Measurements from ENCODE around the gene RPL7A.

Gene RPL7A

GRCh38 chr9:133349965-133350616 lies 2.1 kb downstream of the RPL7A start:
- Mint-ChIP-seq H3K27ac (peak overlapping the region; percentile 20), H3K36me3 (ENCODE audit: low read depth) (peaks cover 54% of the 10 kb centered on the region), H3K4me1 (ENCODE audit: low read depth) (peaks cover 25% of the 10 kb centered on the region), H3K9me3 (no peaks in the 10 kb centered on the region), H3K4me3 (peak overlapping the region; percentile 98), H3K27me3 (ENCODE audit: low read depth) (no peaks in the 10 kb centered on the region)

GRCh38 chr9:133351526-133351907 lies 3.5 kb downstream of the RPL7A start:
- H3K36me3 Mint-ChIP-seq (ENCODE audit: low read depth), result peaks cover 48% of the 10 kb centered on the region

DNA sequence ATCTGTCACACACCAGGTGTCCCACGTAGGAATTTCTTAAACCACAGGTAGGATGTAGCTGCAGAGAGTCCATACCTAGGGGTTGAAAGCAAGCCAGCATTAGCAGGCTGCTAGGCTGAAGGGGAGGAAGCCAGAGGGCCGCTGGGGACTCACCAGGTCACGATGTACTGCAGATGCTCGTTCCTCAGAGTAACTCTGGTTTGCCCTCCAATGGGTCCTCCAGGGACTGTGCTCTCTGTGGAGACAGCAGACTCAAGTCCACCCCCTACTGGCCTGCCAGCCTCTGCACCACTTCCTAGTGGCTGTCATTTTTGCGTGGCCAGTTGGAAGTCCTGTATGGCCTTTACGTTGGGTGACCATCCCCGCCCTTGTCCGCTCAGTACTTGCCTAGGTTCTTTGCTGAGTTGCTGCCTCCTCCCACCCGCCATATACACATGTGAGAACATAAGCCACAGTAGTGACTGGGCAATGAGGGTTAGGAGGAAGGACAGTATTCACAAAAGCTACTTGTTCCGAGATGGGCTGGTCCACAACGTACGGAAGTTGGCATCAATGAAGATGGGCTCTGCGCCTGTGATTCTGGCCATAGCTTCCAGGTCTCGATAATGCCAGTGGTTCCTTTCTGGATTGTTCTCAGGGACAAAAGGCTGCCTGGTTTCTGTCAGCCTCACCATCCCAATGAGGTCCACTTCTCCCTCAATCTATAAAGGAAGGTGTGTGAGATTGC lies 4.1 kb downstream of the RPL7A start:
- Mint-ChIP-seq H3K27me3 (ENCODE audit: low read depth) (no peaks in the 10 kb centered on the region), H3K9me3 (no peaks in the 10 kb centered on the region), H3K36me3 (ENCODE audit: low read depth) (peaks cover 48% of the 10 kb centered on the region), H3K27ac (no peak overlapping the region), H3K4me3 (no peak overlapping the region), H3K4me1 (ENCODE audit: low read depth) (peaks cover 15% of the 10 kb centered on the region)

More at GRCh38 chr9:133351526-133351907, 3.5 kb downstream of the RPL7A start:
- H3K4me3 Mint-ChIP-seq, result no peak overlapping the region
- H3K4me1 Mint-ChIP-seq (ENCODE audit: low read depth), result peaks cover 20% of the 10 kb centered on the region
- H3K27me3 Mint-ChIP-seq (ENCODE audit: low read depth), result no peaks in the 10 kb centered on the region
- H3K9me3 Mint-ChIP-seq, result no peaks in the 10 kb centered on the region
- no peak overlapping the region for H3K27ac Mint-ChIP-seq

DNA sequence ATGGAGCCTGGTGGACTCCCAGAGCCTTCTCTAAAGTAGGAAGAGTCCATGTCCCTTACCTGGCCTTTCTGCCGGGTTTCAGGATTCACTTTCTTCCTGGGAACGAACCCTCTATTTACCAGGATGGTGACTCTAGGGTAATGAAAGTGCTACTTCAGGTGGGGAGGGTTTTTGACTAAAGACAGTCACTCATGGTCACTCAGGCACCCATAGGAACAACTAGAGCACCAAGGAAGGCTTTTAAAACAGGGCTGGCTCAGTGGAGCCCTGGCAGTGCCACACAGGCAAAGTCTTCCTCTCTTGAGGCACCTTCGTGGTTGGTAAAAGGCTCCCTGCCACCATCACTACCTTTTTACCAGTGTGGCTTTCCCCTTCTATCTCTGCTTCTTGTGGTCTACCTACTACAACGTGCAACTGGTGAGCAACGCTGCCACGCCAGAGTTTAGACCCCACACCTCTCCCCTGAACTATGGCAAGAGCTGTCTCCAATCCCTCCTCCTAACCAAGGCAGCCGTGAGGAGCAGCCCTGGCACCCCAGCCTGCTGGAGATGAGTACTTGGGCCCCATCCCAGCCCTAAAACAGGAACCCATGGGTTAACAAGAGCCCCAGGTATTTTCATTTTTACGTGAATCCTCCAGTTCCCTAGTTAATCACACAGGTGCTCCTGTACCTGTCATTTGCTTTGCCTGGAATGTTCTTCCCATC lies 4.8 kb downstream of the RPL7A start:
- H3K4me3 Mint-ChIP-seq, result peak overlapping the region; percentile 48
- peak overlapping the region; percentile 34 for H3K27ac Mint-ChIP-seq
- no peaks in the 10 kb centered on the region for H3K27me3 Mint-ChIP-seq (ENCODE audit: low read depth)
- H3K9me3 Mint-ChIP-seq, result no peaks in the 10 kb centered on the region
- H3K36me3 Mint-ChIP-seq (ENCODE audit: low read depth), result peaks cover 48% of the 10 kb centered on the region
- peaks cover 21% of the 10 kb centered on the region for H3K4me1 Mint-ChIP-seq (ENCODE audit: low read depth)

DNA sequence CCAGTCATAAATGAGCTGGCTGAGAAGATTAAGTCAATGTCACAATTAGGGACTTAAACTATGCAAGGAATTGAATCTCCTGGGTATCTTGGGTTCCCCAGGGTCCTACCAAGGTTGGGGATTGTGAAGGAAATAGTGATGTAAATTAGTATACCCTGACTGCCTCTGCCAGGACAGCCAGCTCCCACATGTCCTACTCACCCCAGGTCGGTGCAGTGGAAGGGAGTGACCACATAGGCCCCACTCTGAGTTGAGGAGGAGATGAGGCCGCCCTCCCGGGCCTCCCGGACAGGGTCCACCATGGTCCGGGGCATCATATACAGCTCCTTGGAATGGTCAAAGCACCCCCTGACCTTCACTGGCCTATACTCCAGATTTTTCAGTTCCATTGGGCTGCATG lies 5.5 kb downstream of the RPL7A start:
- peak overlapping the region; percentile 48 for H3K4me3 Mint-ChIP-seq
- peaks cover 43% of the 10 kb centered on the region for H3K36me3 Mint-ChIP-seq (ENCODE audit: low read depth)
- H3K4me1 Mint-ChIP-seq (ENCODE audit: low read depth), result peaks cover 24% of the 10 kb centered on the region
- no peak overlapping the region for H3K27ac Mint-ChIP-seq
- no peaks in the 10 kb centered on the region for H3K9me3 Mint-ChIP-seq
- H3K27me3 Mint-ChIP-seq (ENCODE audit: low read depth), result no peaks in the 10 kb centered on the region

DNA sequence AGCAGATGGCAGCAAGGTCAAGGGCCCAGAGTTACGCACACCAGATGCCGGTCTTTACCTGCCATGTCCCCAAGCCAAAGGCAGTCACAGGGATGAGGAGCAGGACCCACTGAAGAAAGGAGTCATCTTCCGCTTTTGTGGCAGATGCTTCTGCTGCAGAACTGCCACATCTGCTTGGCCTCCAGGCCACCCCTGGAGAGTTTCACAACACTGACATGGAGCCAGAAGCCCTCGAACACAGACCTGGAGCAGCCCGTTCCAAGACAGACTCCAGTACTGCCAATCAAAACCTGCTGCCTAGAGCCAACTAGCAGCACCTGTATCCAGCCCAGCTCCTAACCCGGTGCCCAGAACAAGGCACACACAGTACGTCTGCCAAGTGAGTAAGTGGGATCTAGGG lies 6.7 kb downstream of the RPL7A start:
- Mint-ChIP-seq H3K4me3 (peak overlapping the region; percentile 88), H3K27ac (peak overlapping the region; percentile 41), H3K36me3 (ENCODE audit: low read depth) (peaks cover 31% of the 10 kb centered on the region), H3K9me3 (no peaks in the 10 kb centered on the region), H3K27me3 (ENCODE audit: low read depth) (no peaks in the 10 kb centered on the region), H3K4me1 (ENCODE audit: low read depth) (peaks cover 16% of the 10 kb centered on the region)

DNA sequence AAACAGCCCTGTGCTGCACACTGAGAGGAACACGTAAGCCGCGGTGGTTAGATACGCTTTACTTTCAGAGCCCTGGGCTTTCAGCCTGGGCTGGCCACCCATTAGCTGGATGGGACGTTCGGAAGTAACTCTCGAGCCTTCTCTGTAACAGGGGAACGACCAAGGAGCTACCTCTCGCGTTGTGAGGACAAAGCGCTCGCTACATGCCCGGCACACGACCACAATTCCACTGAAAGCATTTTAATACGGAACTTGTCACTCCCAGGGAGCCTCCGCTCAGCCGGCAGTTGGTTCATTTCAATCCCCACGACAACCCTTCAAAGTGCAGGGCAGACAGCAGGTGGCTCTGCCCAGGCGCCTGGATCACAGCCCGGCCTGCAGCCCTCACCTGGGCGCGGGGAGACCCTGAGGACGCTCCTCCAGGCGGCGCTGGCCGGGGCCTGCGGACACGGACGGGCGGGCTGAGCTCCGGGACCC lies 7.9 kb downstream of the RPL7A start:
- H3K36me3 Mint-ChIP-seq (ENCODE audit: low read depth), result peaks cover 24% of the 10 kb centered on the region
- no peaks in the 10 kb centered on the region for H3K27me3 Mint-ChIP-seq (ENCODE audit: low read depth)
- H3K4me1 Mint-ChIP-seq (ENCODE audit: low read depth), result peaks cover 16% of the 10 kb centered on the region
- H3K9me3 Mint-ChIP-seq, result no peaks in the 10 kb centered on the region
- H3K27ac Mint-ChIP-seq, result peak overlapping the region; percentile 88
- H3K4me3 Mint-ChIP-seq, result peak overlapping the region; percentile 88

GRCh38 chr9:133356391-133357091 lies 8.5 kb downstream of the RPL7A start, which contains the start of the genes SURF1 and SURF2:
Gene SURF1, minus strand, starts transcription at chr9:133356487. Its CDS starts 34 bp downstream, at chr9:133356453.
Gene SURF2, plus strand, starts transcription at chr9:133356550. Its CDS starts 43 bp downstream, at chr9:133356593.
- H3K36me3 Mint-ChIP-seq (ENCODE audit: low read depth), result peaks cover 25% of the 10 kb centered on the region
- H3K27ac Mint-ChIP-seq, result peak within 1 kb of the TSS; percentile 88
- H3K9me3 Mint-ChIP-seq, result no peaks in the 10 kb centered on the region
- H3K27me3 Mint-ChIP-seq (ENCODE audit: low read depth), result no peaks in the 10 kb centered on the region
- H3K4me1 Mint-ChIP-seq (ENCODE audit: low read depth), result peaks cover 20% of the 10 kb centered on the region
- peak within 1 kb of the TSS; percentile 88 for H3K4me3 Mint-ChIP-seq

DNA sequence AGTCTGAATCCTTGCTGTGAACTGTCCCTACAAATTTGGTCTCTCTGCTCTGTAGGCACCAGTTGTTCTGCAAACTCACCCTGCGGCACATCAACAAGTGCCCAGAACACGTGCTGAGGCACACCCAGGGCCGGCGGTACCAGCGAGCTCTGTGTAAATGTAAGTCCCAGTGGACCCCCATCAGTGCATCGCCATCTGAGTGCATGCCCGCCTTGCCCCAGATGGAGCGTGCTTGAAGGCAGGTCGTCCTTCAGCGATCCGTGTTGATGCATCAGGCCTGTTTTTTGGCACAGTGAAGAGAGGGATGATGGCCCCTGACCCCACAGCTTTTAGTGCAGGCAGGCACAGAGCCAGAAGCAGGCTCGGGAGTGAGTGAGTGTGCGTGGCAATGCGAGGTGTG lies 9.6 kb downstream of the RPL7A start:
- peaks cover 25% of the 10 kb centered on the region for H3K36me3 Mint-ChIP-seq (ENCODE audit: low read depth)
- peak overlapping the region; percentile 75 for H3K4me3 Mint-ChIP-seq
- H3K27me3 Mint-ChIP-seq (ENCODE audit: low read depth), result no peaks in the 10 kb centered on the region
- no peak overlapping the region for H3K27ac Mint-ChIP-seq
- H3K4me1 Mint-ChIP-seq (ENCODE audit: low read depth), result peaks cover 22% of the 10 kb centered on the region
- H3K9me3 Mint-ChIP-seq, result no peaks in the 10 kb centered on the region

- Mint-ChIP-seq H3K36me3 (ENCODE audit: low read depth) (peaks cover 30% of the 10 kb centered on the region), H3K4me1 (ENCODE audit: low read depth) (peaks cover 23% of the 10 kb centered on the region), H3K4me3 (no peak overlapping the region), H3K27ac (no peak overlapping the region), H3K27me3 (ENCODE audit: low read depth) (no peaks in the 10 kb centered on the region), H3K9me3 (no peaks in the 10 kb centered on the region)
Measured at GRCh38 chr9:133359399-133360175, 11.6 kb downstream of the RPL7A start.

GRCh38 chr9:133360400-133361393 lies 12.7 kb downstream of the RPL7A start:
- Mint-ChIP-seq H3K27me3 (ENCODE audit: low read depth) (no peaks in the 10 kb centered on the region), H3K4me3 (no peak overlapping the region), H3K36me3 (ENCODE audit: low read depth) (peaks cover 37% of the 10 kb centered on the region), H3K9me3 (no peaks in the 10 kb centered on the region), H3K27ac (peak overlapping the region; percentile 26), H3K4me1 (ENCODE audit: low read depth) (peaks cover 23% of the 10 kb centered on the region)

DNA sequence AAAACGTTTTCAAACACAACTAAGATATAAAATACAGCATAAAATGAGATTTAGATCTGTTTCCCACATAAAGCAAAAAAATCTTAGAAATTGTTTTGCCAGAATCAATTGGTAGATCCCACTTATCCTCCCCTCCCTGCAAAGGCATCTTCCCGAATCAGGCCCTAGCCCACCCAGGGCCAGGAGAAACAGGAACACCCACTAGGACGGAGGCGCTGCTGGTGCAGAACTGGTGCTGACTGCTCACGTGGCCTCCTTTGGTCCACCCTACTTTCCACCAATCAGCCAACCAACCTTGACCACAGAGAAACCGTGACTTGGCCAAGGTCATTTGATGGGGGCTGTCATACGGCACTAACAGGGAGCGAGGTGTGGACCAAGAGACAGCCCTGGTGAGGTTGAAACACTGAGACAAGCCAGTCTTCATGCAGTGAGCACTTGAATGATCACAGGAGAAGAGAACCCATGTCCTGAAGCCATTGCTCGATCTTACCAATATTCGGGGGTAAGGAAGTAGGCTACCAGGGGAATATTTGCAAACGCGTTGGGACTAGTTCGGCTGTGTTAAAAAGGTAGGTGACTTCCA lies 13.6 kb downstream of the RPL7A start:
- H3K27me3 Mint-ChIP-seq (ENCODE audit: low read depth), result no peaks in the 10 kb centered on the region
- H3K27ac Mint-ChIP-seq, result no peak overlapping the region
- H3K4me3 Mint-ChIP-seq, result no peak overlapping the region
- H3K4me1 Mint-ChIP-seq (ENCODE audit: low read depth), result peaks cover 25% of the 10 kb centered on the region
- H3K9me3 Mint-ChIP-seq, result no peaks in the 10 kb centered on the region
- peaks cover 43% of the 10 kb centered on the region for H3K36me3 Mint-ChIP-seq (ENCODE audit: low read depth)
